Measurements from ENCODE around the gene C2CD2.
A peak's percentile ranks its signal among the peaks of the same experiment; 100 is the strongest.

C2CD2 gene

DNA sequence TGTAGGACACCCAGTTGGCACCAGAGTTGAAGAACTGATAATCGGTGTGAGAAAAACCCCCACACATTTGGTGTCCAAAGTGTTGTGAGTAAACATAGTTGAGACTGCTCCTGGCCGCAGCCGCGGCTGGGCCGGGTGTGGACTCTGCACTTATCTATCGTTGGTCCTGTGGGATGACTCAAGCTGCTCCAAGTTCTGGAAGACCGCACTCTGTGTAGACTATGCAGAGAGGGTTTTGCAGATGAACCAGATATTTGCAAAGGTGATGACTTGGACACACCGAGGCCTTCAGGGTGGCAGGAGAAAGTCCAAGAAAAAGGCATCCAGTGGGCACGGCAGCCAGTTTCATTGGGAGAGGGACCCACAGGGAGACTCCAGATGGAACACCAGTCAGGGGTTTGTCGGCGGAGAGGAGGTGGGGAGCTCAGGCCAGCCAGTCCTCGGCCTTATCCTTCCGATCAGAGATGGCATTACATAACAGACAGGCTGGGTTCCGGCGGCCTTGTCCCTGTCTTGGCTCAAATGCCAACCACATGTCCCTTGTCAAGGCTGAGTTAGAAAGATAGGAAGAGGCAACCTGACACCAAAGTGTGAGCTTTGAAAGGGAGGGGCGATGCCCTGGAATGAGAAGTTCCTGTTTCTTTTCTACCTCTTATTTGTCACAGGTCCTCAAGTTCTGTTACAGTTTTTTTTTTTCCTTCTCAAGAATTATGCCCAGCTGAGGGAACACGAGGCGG lies 21.1 kb downstream of the C2CD2 start:
- no peak for DNase-seq

GRCh38 chr21:41932191-41932575 lies 21.6 kb downstream of the C2CD2 start:
- DNase-seq = no peak

GRCh38 chr21:41931041-41931451 lies 22.8 kb downstream of the C2CD2 start:
- peak; percentile 58 for DNase-seq

- no peak for DNase-seq
Measured at GRCh38 chr21:41929248-41929647, 24.6 kb downstream of the C2CD2 start.

- DNase-seq = no peak
Measured at GRCh38 chr21:41928621-41929220, 25.1 kb downstream of the C2CD2 start.

- DNase-seq = no peak
Measured at GRCh38 chr21:41927727-41928409, 25.9 kb downstream of the C2CD2 start.

DNA sequence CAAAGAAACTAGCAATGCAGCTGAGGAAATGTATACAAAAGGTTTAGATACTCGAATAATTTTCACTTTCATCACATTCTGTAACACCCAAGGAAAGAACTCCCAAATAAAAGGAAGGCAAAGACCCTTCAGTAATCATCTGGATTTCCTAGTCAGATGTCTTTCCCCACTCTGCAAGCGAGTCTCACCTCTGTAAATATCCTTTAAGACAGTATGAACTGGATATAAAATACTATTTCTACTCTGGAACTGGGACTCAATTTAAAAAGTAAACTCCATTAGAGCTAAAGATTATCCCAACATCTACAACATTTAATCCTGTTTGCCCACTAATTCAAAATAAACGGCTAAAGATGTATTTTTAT lies 27.0 kb downstream of the C2CD2 start:
- DNase-seq = no peak

- DNase-seq = peak; percentile 54
Measured at GRCh38 chr21:41926117-41926806, 27.6 kb downstream of the C2CD2 start.

DNA sequence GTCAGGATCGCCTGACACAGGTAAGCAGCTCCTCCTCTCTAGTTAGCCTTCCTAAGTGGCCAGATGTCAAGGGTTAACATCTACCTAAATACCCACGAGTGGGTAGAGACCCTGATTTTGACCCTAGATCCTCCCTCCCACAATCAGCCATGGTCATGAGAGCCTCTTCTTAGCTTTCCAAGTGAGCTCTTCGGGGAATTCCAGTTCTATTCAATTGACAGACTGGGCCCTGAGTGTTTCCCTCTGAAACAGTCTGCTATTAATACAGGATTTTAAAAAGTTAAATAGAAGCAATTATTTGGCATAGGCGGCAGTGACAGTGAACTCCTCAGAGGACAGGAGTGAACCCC lies 28.1 kb downstream of the C2CD2 start:
- DNase-seq = no peak

DNA sequence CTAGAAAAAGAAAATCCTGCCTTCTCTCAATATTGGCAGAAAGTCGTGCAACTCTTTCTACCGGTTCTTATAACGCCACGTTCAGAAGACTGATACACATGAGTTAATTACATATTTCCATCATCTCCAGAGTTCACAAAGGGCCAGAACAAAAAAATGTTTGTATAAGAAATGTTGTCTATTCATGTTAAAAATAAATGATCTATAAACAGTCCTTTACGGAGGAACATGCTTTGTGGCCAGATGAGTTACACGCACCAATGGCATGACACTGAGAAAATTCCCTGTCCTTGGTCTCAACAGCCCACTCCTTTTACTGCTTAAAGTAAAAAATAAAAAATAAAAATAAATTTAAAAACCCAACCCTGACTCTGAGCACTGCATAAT lies 29.5 kb downstream of the C2CD2 start:
- DNase-seq = no peak

DNA sequence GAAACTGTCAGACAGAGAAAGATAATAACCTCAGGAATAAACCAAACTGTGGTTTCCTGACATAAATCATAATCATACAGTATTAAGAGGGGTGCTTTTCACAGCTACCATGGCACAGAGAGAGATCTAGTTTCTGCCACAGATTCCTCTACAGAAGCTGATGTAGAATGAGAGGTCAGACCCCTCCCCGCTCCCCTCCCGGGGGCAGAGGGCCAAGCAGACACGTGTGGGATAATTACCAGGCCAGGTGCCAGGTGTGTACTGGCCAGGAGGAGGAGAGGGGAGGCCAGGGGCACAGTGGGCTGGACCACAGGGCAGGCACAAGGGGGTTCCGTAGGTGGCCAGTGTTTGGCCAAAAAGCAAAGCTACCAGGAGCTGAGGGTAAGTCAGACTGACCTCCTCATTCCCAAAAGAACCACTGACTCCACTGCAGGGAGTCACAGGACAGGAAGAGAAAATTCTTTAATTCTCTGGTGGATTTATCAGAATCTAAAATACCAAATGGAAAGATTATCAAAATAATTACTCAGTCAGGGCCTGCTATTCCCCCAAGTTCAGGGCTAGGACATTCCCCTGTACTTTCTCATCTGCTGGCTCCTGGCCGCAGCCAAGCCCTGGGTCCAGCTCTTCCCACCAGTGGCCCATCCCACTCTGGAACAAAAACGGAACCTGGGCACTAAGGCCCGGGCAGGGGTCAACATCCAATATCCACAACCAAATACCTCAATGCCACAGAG lies 30.0 kb downstream of the C2CD2 start:
- DNase-seq = no peak

- DNase-seq = no peak
Measured at GRCh38 chr21:41923186-41923585, 30.6 kb downstream of the C2CD2 start.

GRCh38 chr21:41921021-41921420 lies 32.8 kb downstream of the C2CD2 start:
- no peak for DNase-seq

GRCh38 chr21:41920476-41920875 lies 33.3 kb downstream of the C2CD2 start:
- DNase-seq = no peak

GRCh38 chr21:41919666-41920398 lies 34.0 kb downstream of the C2CD2 start:
- no peak for DNase-seq

DNA sequence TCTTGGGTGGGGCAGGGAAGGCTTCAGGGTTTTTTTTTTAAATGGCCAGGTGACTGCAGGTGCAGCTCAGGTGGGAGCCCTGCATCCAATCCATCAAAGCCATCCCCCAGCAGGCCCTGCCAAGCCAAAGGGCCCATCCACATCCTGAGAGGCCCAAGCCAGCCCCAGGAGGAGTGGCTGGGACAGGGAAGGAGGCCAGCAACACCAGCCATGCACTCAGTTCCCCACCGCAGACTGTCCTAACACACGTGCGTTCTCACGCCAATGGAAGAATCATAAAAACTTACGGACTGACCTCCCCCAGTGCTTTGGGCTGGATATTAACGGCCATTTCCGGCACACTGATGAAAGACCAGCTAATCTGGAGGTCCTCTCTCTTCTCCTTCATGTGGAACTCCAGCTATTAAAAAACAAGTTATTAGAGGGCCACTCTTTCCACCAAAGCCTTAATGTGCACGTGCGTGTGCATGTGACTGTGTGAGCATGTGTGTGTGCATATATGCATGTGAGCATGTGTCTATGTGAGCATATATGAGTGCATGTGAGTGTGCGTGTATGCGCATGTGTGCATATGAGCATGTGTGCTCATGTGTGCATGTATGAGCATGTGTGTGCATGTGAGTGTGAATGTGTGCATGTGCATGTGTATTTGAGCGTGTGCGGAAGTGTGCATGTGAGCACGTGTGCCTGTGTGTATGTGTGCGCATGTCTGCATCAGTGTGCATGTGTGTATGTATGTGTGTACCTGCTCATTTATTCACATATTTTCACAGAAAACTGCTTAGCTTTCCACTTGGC lies 35.1 kb downstream of the C2CD2 start:
- no peak for DNase-seq

- no peak for DNase-seq
Measured at GRCh38 chr21:41917531-41917930, 36.3 kb downstream of the C2CD2 start.

- no peak for DNase-seq
Measured at GRCh38 chr21:41916888-41917433, 36.9 kb downstream of the C2CD2 start.

DNA sequence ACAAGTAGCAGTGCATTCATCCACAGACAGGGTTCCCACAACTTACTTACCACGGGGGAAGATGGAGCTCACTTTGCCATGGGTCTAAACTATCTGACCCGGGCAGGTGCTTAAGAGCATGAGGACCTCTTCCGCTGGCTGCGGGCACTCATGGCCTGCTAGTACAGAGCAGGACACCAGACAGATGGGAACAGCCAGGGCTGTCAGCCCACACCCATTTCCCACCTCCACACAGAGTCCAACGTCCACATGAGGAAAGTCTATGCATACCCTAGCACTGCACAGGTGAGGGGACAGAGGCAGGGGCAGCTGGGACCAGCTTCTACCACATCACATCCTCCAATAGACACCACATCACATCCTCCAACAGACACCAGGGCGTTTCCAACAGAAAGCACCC lies 38.9 kb downstream of the C2CD2 start:
- DNase-seq = no peak

DNA sequence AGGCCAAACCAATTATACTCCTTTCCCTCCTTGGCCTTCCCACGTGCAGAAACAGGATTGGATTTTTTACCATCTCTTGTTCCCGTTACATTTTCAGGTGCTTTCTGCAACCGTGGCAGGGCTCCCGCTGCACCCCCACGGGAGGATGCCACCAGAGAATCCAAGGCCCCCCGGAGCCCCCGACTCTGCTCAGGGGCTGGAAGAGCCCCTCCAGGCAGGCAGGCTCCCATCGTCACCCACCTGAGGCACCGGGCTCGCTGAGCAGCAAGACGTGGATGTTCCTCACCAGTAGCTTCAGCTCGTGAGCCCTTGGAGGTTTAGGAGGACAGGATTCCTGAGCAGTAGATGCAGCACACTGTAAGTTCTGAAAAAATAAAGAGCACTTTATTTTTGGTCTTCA lies 39.5 kb downstream of the C2CD2 start:
- DNase-seq = no peak

- no peak for DNase-seq
Measured at GRCh38 chr21:41913230-41913629, 40.6 kb downstream of the C2CD2 start.

All from right kidney (tissue), 1 donor.